ENCODE data around the gene NRXN3. TPM values are rescaled to one million over a fixed set of nuclear protein-coding genes. Genes with fewer than 3 reads are reported as not detected.

Gene NRXN3
- total RNA-seq, 2 donors from 2014 or later: 1.2 to 7.8 TPM

GRCh38 chr14:78240567-78240966 lies 70.4 kb downstream of the NRXN3 start:
- DNase-seq: no peak
- H3K9me3 ChIP-seq: no peaks in the 10 kb centered on the region
- no peak overlapping the region for H3K4me3 ChIP-seq
- TF ChIP-seq CTCF (IDR thresholded peaks at IDR 0.05): no peak
- H3K27me3 ChIP-seq: no peaks in the 10 kb centered on the region
- H3K4me1 ChIP-seq: no peaks in the 10 kb centered on the region
- no peaks in the 10 kb centered on the region for H3K36me3 ChIP-seq
- H3K9ac ChIP-seq (ENCODE audit: low read depth in 2 of 2, low read length in 2 of 2): no peak overlapping the region
- H3K27ac ChIP-seq: no peak overlapping the region
- intact Hi-C loops (cut with DNase I): no loop called here

- H3K9ac ChIP-seq (ENCODE audit: low read depth in 2 of 2, low read length in 2 of 2): no peak overlapping the region
- intact Hi-C loops (cut with DNase I): no loop called here
- no peaks in the 10 kb centered on the region for H3K27me3 ChIP-seq
- TF ChIP-seq CTCF (IDR thresholded peaks at IDR 0.05): no peak
- H3K9me3 ChIP-seq: no peaks in the 10 kb centered on the region
- no peaks in the 10 kb centered on the region for H3K36me3 ChIP-seq
- no peak overlapping the region for H3K4me3 ChIP-seq
- H3K4me1 ChIP-seq: no peaks in the 10 kb centered on the region
- DNase-seq: no peak
- H3K27ac ChIP-seq: no peak overlapping the region
These were observed 71.9 kb downstream of the NRXN3 start for GRCh38 chr14:78242086-78242485.

- no peaks in the 10 kb centered on the region for H3K36me3 ChIP-seq
- no peak overlapping the region for H3K4me3 ChIP-seq
- H3K9ac ChIP-seq (ENCODE audit: low read depth in 2 of 2, low read length in 2 of 2): no peak overlapping the region
- TF ChIP-seq CTCF (IDR thresholded peaks at IDR 0.05): no peak
- no peaks in the 10 kb centered on the region for H3K4me1 ChIP-seq
- DNase-seq: no peak
- no peak overlapping the region for H3K27ac ChIP-seq
- intact Hi-C loops (cut with DNase I): no loop called here
- no peaks in the 10 kb centered on the region for H3K9me3 ChIP-seq
- H3K27me3 ChIP-seq: no peaks in the 10 kb centered on the region
These were observed 73.0 kb downstream of the NRXN3 start for GRCh38 chr14:78243187-78243586.

- H3K9ac ChIP-seq (ENCODE audit: low read depth in 2 of 2, low read length in 2 of 2): no peak overlapping the region
- TF ChIP-seq CTCF (IDR thresholded peaks at IDR 0.05): no peak
These were observed 75.1 kb downstream of the NRXN3 start for GRCh38 chr14:78245238-78245637.

GRCh38 chr14:78248501-78249090 lies 78.4 kb downstream of the NRXN3 start:
- TF ChIP-seq CTCF (IDR thresholded peaks at IDR 0.05): no peak
- no peaks in the 10 kb centered on the region for H3K36me3 ChIP-seq
- H3K4me3 ChIP-seq: no peak overlapping the region
- no peaks in the 10 kb centered on the region for H3K27me3 ChIP-seq
- H3K9me3 ChIP-seq: no peaks in the 10 kb centered on the region
- DNase-seq: no peak
- no peaks in the 10 kb centered on the region for H3K4me1 ChIP-seq
- no peak overlapping the region for H3K9ac ChIP-seq (ENCODE audit: low read depth in 2 of 2, low read length in 2 of 2)
- intact Hi-C loops (cut with DNase I): no loop called here
- no peak overlapping the region for H3K27ac ChIP-seq

More at GRCh38 chr14:78245238-78245637, 75.1 kb downstream of the NRXN3 start:
- Histone ChIP-seq H3K36me3 (no peaks in the 10 kb centered on the region), H3K9me3 (no peaks in the 10 kb centered on the region), H3K4me3 (no peak overlapping the region), H3K4me1 (no peaks in the 10 kb centered on the region), H3K27ac (no peak overlapping the region), H3K27me3 (no peaks in the 10 kb centered on the region)
- intact Hi-C loops (cut with DNase I): no loop called here
- DNase-seq: peak; percentile 76

All from colonic mucosa (tissue), 4 donors.